Natural killer cell (primary cell): ENCODE results near the gene RABGAP1L. TPM values are rescaled to one million over a fixed set of nuclear protein-coding genes. Genes with fewer than 3 reads are reported as not detected.
A peak's percentile ranks its signal among the peaks of the same experiment; 100 is the strongest.
"Not testable (repeated sequence)": the region's sequence is repeated elsewhere in the genome, so short reads cannot be mapped to it uniquely, and the experiment has no call there.

ENCODE experiments used
- ATAC-seq, 3 donors: fragments of 150-1000 bp in 2 of 3; fragments of 200-7000 bp in 1 of 3; cut with Tn5 transposase; 1 replicate in 1 of 3; 2 replicates in 2 of 3; pipeline ENCODE4 v1.10.0; 2021; ENCODE audit warnings: mild to moderate bottlenecking in 2 of 3, moderate library complexity in 2 of 3
- DNase-seq, 2 donors: peaks; one replicate each; pipeline versions ENCODE4 v3.0.0 to v3.0.0-alpha.2; 2013 to 2021; ENCODE audit warnings: mixed read lengths in 1 of 2
- H3K27ac ChIP-seq: one replicate; pipeline ENCODE4 v1.5.1; 2013; ENCODE audit warnings: mild to moderate bottlenecking, low read length
- H3K27me3 ChIP-seq: one replicate; pipeline ENCODE4 v1.6.1; 2013; ENCODE audit warnings: low read length; ENCODE audit not compliant: control insufficient read depth, insufficient read depth
- H3K36me3 ChIP-seq: one replicate; pipeline ENCODE4 v1.6.1; 2013; ENCODE audit warnings: low read length; ENCODE audit not compliant: control insufficient read depth, insufficient read depth
- H3K4me1 ChIP-seq: one replicate; pipeline ENCODE4 v1.6.1; 2013; ENCODE audit warnings: low read length; ENCODE audit not compliant: control insufficient read depth, insufficient read depth
- H3K4me3 ChIP-seq: one replicate; pipeline ENCODE4 v1.5.1; 2013; ENCODE audit warnings: low read length
- H3K9me3 ChIP-seq: one replicate; pipeline ENCODE4 v1.6.1; 2013; ENCODE audit warnings: low read length; ENCODE audit not compliant: control insufficient read depth, insufficient read depth
- H3K27ac Mint-ChIP-seq, 2 donors: one replicate each; pipeline ENCODE4 v1.8.0; 2022; ENCODE audit warnings: mild to moderate bottlenecking in 2 of 2, mixed read lengths in 2 of 2, moderate library complexity in 1 of 2
- H3K27me3 Mint-ChIP-seq, 2 donors: one replicate each; pipeline ENCODE4 v1.8.0; 2022; ENCODE audit warnings: low read depth in 2 of 2, mixed read lengths in 2 of 2
- H3K36me3 Mint-ChIP-seq: one replicate; pipeline ENCODE4 v1.8.0; 2022; ENCODE audit warnings: mixed read lengths
- H3K4me1 Mint-ChIP-seq, 2 donors: one replicate each; pipeline ENCODE4 v1.8.0; 2022; ENCODE audit warnings: mixed read lengths in 2 of 2
- H3K4me3 Mint-ChIP-seq: one replicate; pipeline ENCODE4 v1.8.0; 2022; ENCODE audit warnings: mild to moderate bottlenecking, moderate library complexity, mixed read lengths
- H3K9me3 Mint-ChIP-seq, 2 donors: one replicate each; pipeline ENCODE4 v1.8.0; 2022; ENCODE audit warnings: mixed read lengths in 2 of 2
- CTCF ChIP-seq: fragments of 200-600 bp; IDR thresholded peaks from one replicate; pipeline ENCODE4 v1.8.0; 2022; ENCODE audit warnings: antibody characterized with exemption
- WGBS: methylation state at CpG from one replicate; pipeline ENCODE4 v1.1.7; 2013; ENCODE audit warnings: missing lambda C conversion rate; ENCODE audit not compliant: insufficient coverage; 5-methylcytosine and 5-hydroxymethylcytosine counted together
- intact Hi-C: fragments of 100-400 bp; cut with micrococcal nuclease; formaldehyde crosslinking; loops from one replicate; pipeline ENCODE4 v1.14.2; 2022
- total RNA-seq, 4 donors: library from RNA; stranded (reverse); fragments of 120-200 nt in 1 of 4; gene quantifications; one replicate each; pipeline versions ENCODE4 v1.2.3 to v1.2.4, GENCODE V29; 2013 to 2022

The RABGAP1L gene
- total RNA-seq, 3 donors from 2014 or later (not counting 1 experiment from before 2014, with no cell fraction given): 145 to 168 (median 153) TPM

DNA sequence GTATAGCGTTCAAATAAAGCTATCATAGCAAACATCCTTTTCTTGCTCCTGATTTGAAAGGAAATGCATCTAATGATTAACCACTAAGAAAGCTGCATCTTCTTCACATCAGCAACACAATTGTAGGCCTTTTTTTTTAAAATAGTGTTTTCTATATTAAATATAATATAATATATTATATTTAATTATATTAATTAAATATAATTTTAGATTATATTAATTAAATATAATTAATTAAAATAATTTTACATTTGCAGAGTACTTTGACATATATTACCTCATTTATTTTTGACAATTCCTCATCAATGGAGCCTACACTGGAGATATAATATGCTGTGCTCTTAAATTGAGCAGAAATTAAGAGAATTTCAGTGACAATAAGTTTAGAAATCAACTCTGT lies 481.5 kb downstream of the RABGAP1L start:
- Histone ChIP-seq H3K27me3 (no peaks in the 10 kb centered on the region), H3K4me1 (no peaks in the 10 kb centered on the region), H3K9me3 (no peaks in the 10 kb centered on the region), H3K27ac (no peak overlapping the region), H3K36me3 (peaks cover 8% of the 10 kb centered on the region), H3K4me3 (no peak overlapping the region)
- Mint-ChIP-seq H3K4me3 (no peak overlapping the region), H3K9me3 (peaks cover 0 to 3% of the 10 kb centered on the region in 2 donors), H3K4me1 (peaks cover 19 to 22% of the 10 kb centered on the region in 2 donors), H3K36me3 (peaks cover 11% of the 10 kb centered on the region), H3K27ac (peak overlapping the region in 1 of 2 donors; percentile 15), H3K27me3 (no peaks in the 10 kb centered on the region)
- no peak for ATAC-seq
- TF ChIP-seq CTCF: no peak
- no peak for DNase-seq
- intact Hi-C loops: no loop called here
- WGBS: 91% methylated on average over 1 of the region's 1 CpG

GRCh38 chr1:174642393-174642792 lies 483.1 kb downstream of the RABGAP1L start:
- peaks cover 0 to 3% of the 10 kb centered on the region in 2 donors for H3K9me3 Mint-ChIP-seq
- no peak for ATAC-seq
- H3K4me3 Mint-ChIP-seq: no peak overlapping the region

GRCh38 chr1:174643206-174643605 lies 483.9 kb downstream of the RABGAP1L start:
- intact Hi-C loops: no loop called here
- Mint-ChIP-seq H3K36me3 (no peaks in the 10 kb centered on the region), H3K27me3 (no peaks in the 10 kb centered on the region), H3K4me3 (no peak overlapping the region), H3K4me1 (peaks cover 34 to 43% of the 10 kb centered on the region in 2 donors), H3K9me3 (no peaks in the 10 kb centered on the region), H3K27ac (no peak overlapping the region)
- Histone ChIP-seq H3K36me3 (no peaks in the 10 kb centered on the region), H3K4me3 (no peak overlapping the region), H3K27me3 (no peaks in the 10 kb centered on the region), H3K27ac (no peak overlapping the region), H3K9me3 (no peaks in the 10 kb centered on the region), H3K4me1 (no peaks in the 10 kb centered on the region)
- no peak for TF ChIP-seq CTCF
- WGBS: no CpG with 5 or more reads among the region's 1 CpG
- no peak for DNase-seq
- no peak for ATAC-seq

More at GRCh38 chr1:174642393-174642792, 483.1 kb downstream of the RABGAP1L start:
- DNase-seq: no peak
- H3K4me1 ChIP-seq: no peaks in the 10 kb centered on the region
- Mint-ChIP-seq H3K4me1 (peaks cover 35% of the 10 kb centered on the region in 2 donors), H3K27ac (no peak overlapping the region), H3K36me3 (peaks cover 8% of the 10 kb centered on the region), H3K27me3 (no peaks in the 10 kb centered on the region)
- H3K27me3 ChIP-seq: no peaks in the 10 kb centered on the region
- no peak for TF ChIP-seq CTCF
- no peak overlapping the region for H3K4me3 ChIP-seq
- intact Hi-C loops: no loop called here
- H3K9me3 ChIP-seq: no peaks in the 10 kb centered on the region
- H3K36me3 ChIP-seq: peaks cover 6% of the 10 kb centered on the region
- H3K27ac ChIP-seq: no peak overlapping the region

- H3K9me3 Mint-ChIP-seq, H3K27ac Mint-ChIP-seq, H3K9me3 ChIP-seq, intact Hi-C loops, H3K27me3 ChIP-seq, ATAC-seq, DNase-seq, H3K36me3 ChIP-seq, H3K4me3 Mint-ChIP-seq, H3K27ac ChIP-seq, H3K36me3 Mint-ChIP-seq, H3K27me3 Mint-ChIP-seq, H3K4me1 ChIP-seq, H3K4me3 ChIP-seq: not testable (repeated sequence)
- peaks cover 37 to 56% of the 10 kb centered on the region in 2 donors for H3K4me1 Mint-ChIP-seq
- 88% methylated on average over 1 of the region's 2 CpGs for WGBS
Measured at GRCh38 chr1:174649572-174649971, 490.3 kb downstream of the RABGAP1L start.
